K562 (cell line): ENCODE data around the gene IGSF9. TPM values are rescaled to one million over a fixed set of nuclear protein-coding genes. Genes with fewer than 3 reads are reported as not detected.

Experiments
- ATAC-seq: fragments of 200-7000 bp; cut with Tn5 transposase; 3 replicates; pipeline ENCODE4 v1.9.1; 2020; ENCODE audit warnings: moderate library complexity
- BruUV-seq: library from RNA; stranded (reverse); fragments of 400-500 nt; replicated peaks from 2 replicates; lab custom pipeline; 2021; lab: Mats Ljungman, UMichigan
- CTCF ChIA-PET: fragments of 300-600 bp; formaldehyde crosslinking; extraction: SDS; loops from one replicate; lab custom pipeline; 2021; ENCODE audit warnings: low intra/inter-chr PET ratio; lab: Yijun Ruan, JAX
- POLR2A ChIA-PET: fragments of 300-600, 350-650 bp; sonication (Branson Sonifier 250); formaldehyde crosslinking; extraction: SDS; loops from one replicate; lab custom pipeline; 2021; ENCODE audit warnings: antibody characterized with exemption, inconsistent platforms; lab: Yijun Ruan, JAX
- DNase-seq, 4 experiments: peaks; one replicate each; pipeline versions ENCODE4 v3.0.0 to v3.0.0-alpha.2; 2011 to 2018; ENCODE audit warnings: low spot score in 3 of 4, mixed read lengths in 3 of 4; ENCODE audit errors: extremely low read depth in 1 of 4
- FAIRE-seq: peaks from 2 replicates; lab custom pipeline; 2011; peaks lifted over from hg19 to GRCh38; lab: Jason Lieb, UNC
- H2AFZ ChIP-seq: 2 replicates; pipeline ENCODE4 v1.6.0; 2011; ENCODE audit warnings: low read depth, low read length, control low read depth, inconsistent platforms
- H3K27ac ChIP-seq: fragments of 200-600 bp; 3 replicates; pipeline ENCODE4 v1.8.0; 2011; ENCODE audit warnings: low read depth, mild to moderate bottlenecking, control low read depth, inconsistent platforms, low read length, moderate library complexity, mixed read lengths; ENCODE audit errors: extremely low read depth
- H3K27me3 ChIP-seq, 2 experiments: fragments of 300-600 bp in 1 of 2; 2 replicates in 1 of 2; 3 replicates in 1 of 2; pipeline versions ENCODE4 v1.6.0 to v1.8.0; 2011; ENCODE audit warnings: inconsistent platforms in 2 of 2, low read length in 2 of 2, mild to moderate bottlenecking in 1 of 2, mixed read lengths in 1 of 2, moderate library complexity in 1 of 2; ENCODE audit not compliant: control insufficient read depth in 2 of 2, insufficient read depth in 2 of 2
- H3K36me3 ChIP-seq: fragments of 300-600 bp; 3 replicates; pipeline ENCODE4 v1.8.0; 2011; ENCODE audit warnings: mild to moderate bottlenecking, low read length, inconsistent platforms; ENCODE audit not compliant: control insufficient read depth, insufficient read depth
- H3K4me1 ChIP-seq, 2 experiments: fragments of 200-600 bp in 1 of 2; replicated peaks in 1 of 2; 2 replicates in 1 of 2; 3 replicates in 1 of 2; pipeline versions ENCODE4 v1.5.1 to v1.8.0; 2011; ENCODE audit warnings: inconsistent platforms in 2 of 2, low read length in 2 of 2, mild to moderate bottlenecking in 1 of 2, mixed read lengths in 1 of 2, moderate library complexity in 1 of 2; ENCODE audit not compliant: control insufficient read depth in 2 of 2, insufficient read depth in 2 of 2
- H3K4me2 ChIP-seq: 2 replicates; pipeline ENCODE4 v1.6.1; 2011; ENCODE audit warnings: low read length, control low read depth, inconsistent platforms, mixed read lengths; ENCODE audit not compliant: insufficient read depth
- H3K4me3 ChIP-seq: fragments of 200-600 bp; sonication (generic), shearing (Covaris generic); 2 replicates; pipeline ENCODE4 v1.5.1; 2016; ENCODE audit warnings: control low read depth, inconsistent platforms
- H3K79me2 ChIP-seq: fragments of 200-600 bp; 3 replicates; pipeline ENCODE4 v1.8.0; 2011; ENCODE audit warnings: low read length, inconsistent platforms; ENCODE audit not compliant: control insufficient read depth, insufficient read depth
- H3K9ac ChIP-seq, 2 experiments: 2 replicates each; pipeline versions ENCODE4 v1.6.0 to v1.6.1; 2011; ENCODE audit warnings: low read depth in 2 of 2, low read length in 2 of 2, control low read depth in 1 of 2, inconsistent platforms in 1 of 2, mild to moderate bottlenecking in 1 of 2, mixed read lengths in 1 of 2; ENCODE audit not compliant: insufficient read depth in 1 of 2
- H3K9me1 ChIP-seq: one replicate; pipeline ENCODE4 v1.6.0; 2011; ENCODE audit warnings: inconsistent platforms, mild to moderate bottlenecking, low read length, moderate library complexity; ENCODE audit not compliant: control insufficient read depth, insufficient read depth
- H3K9me3 ChIP-seq: replicated peaks from 2 replicates; pipeline ENCODE4 v1.5.1; 2011; ENCODE audit warnings: low read depth, low read length, inconsistent platforms; ENCODE audit not compliant: control insufficient read depth, insufficient read depth
- H4K20me1 ChIP-seq: replicated peaks from 2 replicates; pipeline ENCODE4 v1.6.1; 2011; ENCODE audit warnings: low read length, inconsistent platforms, mixed read lengths; ENCODE audit not compliant: control insufficient read depth, insufficient read depth
- NR2F6 ChIP-seq: fragments of 450-650 bp; formaldehyde crosslinking; IDR thresholded peaks from 2 replicates; pipeline ENCODE4 v1.4.0; 2020; ENCODE audit warnings: mild to moderate bottlenecking
- ZBTB7A ChIP-seq: IDR thresholded peaks from 2 replicates; pipeline ENCODE4 v1.6.1; 2011; ENCODE audit warnings: low read depth, mild to moderate bottlenecking, low read length, moderate library complexity, borderline replicate concordance; ENCODE audit not compliant: control insufficient read depth
- ZBTB8A ChIP-seq: fragments of 450-650 bp; IDR thresholded peaks from 2 replicates; pipeline ENCODE4 v1.6.1; 2018; ENCODE audit warnings: mild to moderate bottlenecking, moderate library complexity; ENCODE audit not compliant: partially characterized antibody
- WGBS: fragments of 100-300 bp; shearing (Covaris generic); methylation state at CpG from one replicate; pipeline ENCODE4 v1.1.6; 2016; ENCODE audit warnings: low coverage, mixed read lengths; ENCODE audit not compliant: insufficient coverage; ENCODE audit errors: missing lambda C conversion rate; 5-methylcytosine and 5-hydroxymethylcytosine counted together
- in situ Hi-C: fragments of 300-500 bp; cut with MboI; formaldehyde crosslinking; loops from 4 replicates; pipeline ENCODE4 v1.15.0; 2018; ENCODE audit warnings: inconsistent platforms, mixed read lengths
- intact Hi-C: fragments of 100-400 bp; cut with micrococcal nuclease; formaldehyde crosslinking; loops from 2 replicates; pipeline ENCODE4 v1.14.2; 2022
- polyA plus RNA-seq, 8 experiments: library from polyadenylated mRNA; depleted of rRNA in 4 of 8; stranded (reverse) in 5 of 8; unstranded in 3 of 8; fragments of >200 nt; fragmentation: Nextera tagmentation in 2 of 8; fragmentation: Illumina TruSeq in 1 of 8; extraction: Ambion mirVana in 2 of 8; extraction: Trizol in 1 of 8; gene quantifications; 2 replicates each; pipeline versions ENCODE4 v1.2.1 to v1.2.3, GENCODE V29; 2011 to 2014; ENCODE audit warnings: inconsistent platforms in 1 of 8, missing spikeins in 1 of 8
- total RNA-seq, 7 experiments: library from RNA; depleted of rRNA in 6 of 7; stranded (reverse); fragments of >200 nt in 6 of 7; fragmentation: Illumina TruSeq in 2 of 7; extraction: Trizol in 2 of 7; gene quantifications; 2 replicates each; pipeline versions ENCODE4 v1.2.1 to v1.2.3, GENCODE V29; 2011 to 2021; ENCODE audit warnings: low replicate concordance in 1 of 7

Gene IGSF9
- total and polyA plus RNA-seq, 9 of the 15 experiments (the other 6 are each of a cell fraction or from before 2014, with no cell fraction given), result 0.03 to 0.29 (median 0.07) TPM; not detected in 1

- TF ChIP-seq ZBTB7A, result peak; percentile 35; the same call in 1 of the 2 replicates
- no peak for TF ChIP-seq NR2F6
- no peak for TF ChIP-seq ZBTB8A
- Histone ChIP-seq H3K79me2 (peaks cover 26% of the 10 kb centered on the region), H3K4me3 (no peak overlapping the region), H3K9me1 (no peaks in the 10 kb centered on the region), H3K9me3 (no peaks in the 10 kb centered on the region), H4K20me1 (peaks cover 9% of the 10 kb centered on the region; the same call in 1 of the 2 replicates), H3K9ac (peak overlapping the region in 1 of 2 experiments; percentile 32; a peak in 1 of 4 replicates), H3K27ac (no peak overlapping the region), H3K36me3 (peaks cover 5% of the 10 kb centered on the region; the same call in 1 of the 3 replicates), H3K4me2 (no peak overlapping the region), H3K4me1 (peaks cover 7 to 68% of the 10 kb centered on the region in 2 experiments; a peak in 4 of 5 replicates), H3K27me3 (peaks cover 0 to 21% of the 10 kb centered on the region in 2 experiments; a peak in 2 of 5 replicates), H2AFZ (no peak overlapping the region)
- intact Hi-C loops (loop anchor here (10.0 kb wide), 2 partner anchors 93 to 337 kb away; partner anchors contain the start of gene DCAF8), in situ Hi-C loops (no loop called here)
- no TSS peak for BruUV-seq
- 73% methylated on average over 12 of the region's 13 CpGs for WGBS
- ChIA-PET POLR2A (interaction anchor here (1.7 kb wide), 1 partner anchor 15 kb away, joined by 7 read pairs; no protein-coding TSS in a partner anchor), CTCF (no interaction called here)
- ATAC-seq (no peak), DNase-seq (no peak), FAIRE-seq (no peak)
Measured at GRCh38 chr1:159927849-159928431, 17.5 kb downstream of the IGSF9 start.
